HEK293T (cell line): ENCODE measurements around the gene SLC6A19.

Source experiments
- CTCF ChIA-PET: fragments of 350-600 bp; formaldehyde crosslinking; extraction: SDS; loops from one replicate; lab custom pipeline; 2021; ENCODE audit warnings: antibody characterized with exemption, inconsistent platforms; lab: Yijun Ruan, JAX
- POLR2A ChIA-PET: fragments of 350-600 bp; formaldehyde crosslinking; extraction: SDS; loops from one replicate; lab custom pipeline; 2020; ENCODE audit warnings: antibody characterized with exemption, inconsistent platforms; lab: Yijun Ruan, JAX
- DNase-seq: peaks from one replicate; pipeline ENCODE4 v3.0.0; 2012; ENCODE audit warnings: mixed read lengths; ENCODE audit errors: extremely low spot score
- ARNT ChIP-seq: fragments of 450-650 bp; IDR thresholded peaks from 2 replicates; pipeline ENCODE4 v1.6.1; 2017; ENCODE audit warnings: mild to moderate bottlenecking
- BHLHE40 ChIP-seq: fragments of 450-650 bp; IDR thresholded peaks from 2 replicates; pipeline ENCODE4 v1.6.1; 2016; ENCODE audit warnings: mild to moderate bottlenecking, moderate library complexity, borderline replicate concordance
- CTBP1 ChIP-seq: fragments of 450-650 bp; IDR thresholded peaks from 2 replicates; pipeline ENCODE4 v1.6.1; 2016; ENCODE audit warnings: borderline replicate concordance
- ELF4 ChIP-seq: fragments of 450-650 bp; IDR thresholded peaks from 2 replicates; pipeline ENCODE4 v1.6.1; 2017; ENCODE audit warnings: antibody characterized with exemption
- FOXA1 ChIP-seq: fragments of 450-650 bp; IDR thresholded peaks from 2 replicates; pipeline ENCODE4 v1.6.1; 2016; ENCODE audit warnings: mild to moderate bottlenecking
- FOXK2 ChIP-seq: fragments of 450-650 bp; IDR thresholded peaks from 2 replicates; pipeline ENCODE4 v1.6.1; 2016; ENCODE audit warnings: mild to moderate bottlenecking
- FOXM1 ChIP-seq: fragments of 450-650 bp; IDR thresholded peaks from 2 replicates; pipeline ENCODE4 v1.6.1; 2017; ENCODE audit warnings: mild to moderate bottlenecking, borderline replicate concordance
- HDGF ChIP-seq: fragments of 450-650 bp; IDR thresholded peaks from 2 replicates; pipeline ENCODE4 v1.6.1; 2017; ENCODE audit warnings: antibody characterized with exemption, borderline replicate concordance
- L3MBTL2 ChIP-seq: fragments of 450-650 bp; conservative IDR thresholded peaks from 2 replicates; pipeline ENCODE4 v1.6.1; 2016; ENCODE audit warnings: mild to moderate bottlenecking
- LEF1 ChIP-seq: fragments of 450-650 bp; IDR thresholded peaks from 2 replicates; pipeline ENCODE4 v1.6.1; 2017; ENCODE audit warnings: mild to moderate bottlenecking, borderline replicate concordance
- NFRKB ChIP-seq: fragments of 450-650 bp; IDR thresholded peaks from 2 replicates; pipeline ENCODE4 v1.6.1; 2016; ENCODE audit warnings: mild to moderate bottlenecking, moderate library complexity
- SP1 ChIP-seq: fragments of 450-650 bp; IDR thresholded peaks from 2 replicates; pipeline ENCODE4 v1.6.1; 2017
- SUZ12 ChIP-seq: fragments of 450-650 bp; IDR thresholded peaks from 2 replicates; pipeline ENCODE4 v1.6.1; 2016; ENCODE audit warnings: mild to moderate bottlenecking
- TARDBP ChIP-seq: fragments of 450-650 bp; IDR thresholded peaks from 2 replicates; pipeline ENCODE4 v1.6.1; 2016
- ZNF384 ChIP-seq: fragments of 450-650 bp; IDR thresholded peaks from 2 replicates; pipeline ENCODE4 v1.6.1; 2016
- TF ChIP-seq, protein P1 (sequence below): fragments of 450-650 bp; IDR thresholded peaks from 2 replicates; pipeline ENCODE4 v1.6.1; 2016

Gene SLC6A19

DNA sequence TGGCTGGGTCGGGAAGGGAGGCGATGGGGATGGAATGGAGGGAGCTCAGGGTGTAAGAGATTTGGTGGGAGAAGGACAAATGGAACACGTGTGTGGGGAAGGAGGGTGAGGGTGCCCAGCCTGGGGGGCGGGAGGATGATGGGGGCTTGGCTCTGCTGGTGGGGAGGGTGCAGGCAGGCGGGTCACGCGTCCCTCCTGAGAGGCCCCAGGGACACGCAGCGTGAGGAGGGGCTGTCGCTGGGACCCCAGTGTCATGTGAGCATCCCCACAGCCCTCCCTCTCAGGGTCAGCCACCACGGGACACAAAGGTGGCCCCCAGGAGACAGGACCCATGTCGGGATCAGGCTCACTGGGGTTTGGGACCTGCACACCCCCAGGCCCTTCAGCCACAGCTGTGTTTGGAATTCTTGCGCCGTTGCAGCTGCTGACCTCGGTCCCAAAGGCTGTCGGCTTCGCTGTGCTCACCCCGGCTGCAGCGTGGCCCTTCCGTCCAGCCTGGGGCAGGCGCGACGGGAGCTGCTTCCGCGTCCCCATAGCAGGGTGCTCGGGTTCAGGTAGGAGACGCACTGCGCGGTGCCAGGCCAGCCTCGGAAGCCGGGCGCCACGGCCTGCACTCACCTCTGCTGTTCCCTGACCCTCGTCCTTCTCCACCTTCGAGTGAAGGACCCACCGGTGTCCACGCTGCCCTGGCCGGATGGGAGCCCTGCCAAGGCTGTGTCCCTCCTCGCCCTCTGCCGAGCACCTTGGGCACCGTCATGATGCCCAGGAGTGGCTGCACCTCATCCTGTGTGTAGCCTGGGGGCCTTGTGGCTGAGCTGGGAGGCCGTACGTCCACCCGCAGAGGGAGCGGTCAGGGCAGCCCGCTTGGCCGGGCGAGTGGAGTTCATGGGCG is 5.4 kb downstream of the SLC6A19 start:
- no peak for TF ChIP-seq ELF4
- no peak for TF ChIP-seq LEF1
- TF ChIP-seq FOXK2, result no peak
- TF ChIP-seq FOXM1, result no peak
- no peak for TF ChIP-seq HDGF
- no peak for TF ChIP-seq NFRKB
- TF ChIP-seq SP1, result no peak
- no peak for TF ChIP-seq BHLHE40
- no peak for TF ChIP-seq SUZ12
- TF ChIP-seq ZNF384, result no peak
- no peak for TF ChIP-seq L3MBTL2
- no peak for TF ChIP-seq ARNT
- no peak for TF ChIP-seq TARDBP
- TF ChIP-seq CTBP1, result no peak
- TF ChIP-seq, protein P1, sequence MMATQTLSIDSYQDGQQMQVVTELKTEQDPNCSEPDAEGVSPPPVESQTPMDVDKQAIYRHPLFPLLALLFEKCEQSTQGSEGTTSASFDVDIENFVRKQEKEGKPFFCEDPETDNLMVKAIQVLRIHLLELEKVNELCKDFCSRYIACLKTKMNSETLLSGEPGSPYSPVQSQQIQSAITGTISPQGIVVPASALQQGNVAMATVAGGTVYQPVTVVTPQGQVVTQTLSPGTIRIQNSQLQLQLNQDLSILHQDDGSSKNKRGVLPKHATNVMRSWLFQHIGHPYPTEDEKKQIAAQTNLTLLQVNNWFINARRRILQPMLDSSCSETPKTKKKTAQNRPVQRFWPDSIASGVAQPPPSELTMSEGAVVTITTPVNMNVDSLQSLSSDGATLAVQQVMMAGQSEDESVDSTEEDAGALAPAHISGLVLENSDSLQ, result no peak
- no peak for TF ChIP-seq FOXA1
- ChIA-PET POLR2A (no interaction called here), CTCF (interaction anchor here (1.0 kb wide), 1 partner anchor 33 kb away, joined by 4 read pairs; no protein-coding TSS in a partner anchor)
- DNase-seq, result no peak

DNA sequence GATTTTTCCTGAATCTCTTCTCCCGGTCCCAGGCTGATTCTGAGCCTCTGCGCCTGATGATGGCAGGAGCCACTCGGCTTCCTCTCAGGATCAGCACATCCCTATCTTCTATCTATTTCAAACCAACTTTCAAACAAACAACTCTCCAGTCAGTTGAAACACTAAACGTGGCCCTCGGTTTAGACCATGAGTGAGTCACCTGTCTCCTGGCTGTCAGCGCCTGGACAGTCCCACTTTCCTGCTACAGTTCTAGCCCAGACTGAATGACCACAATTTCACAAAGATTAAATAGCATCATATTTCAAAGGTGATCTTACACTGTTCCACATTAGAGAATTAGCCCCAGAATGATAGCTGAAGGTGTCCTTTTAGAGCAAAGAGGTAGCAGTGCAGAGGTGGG is 6.2 kb downstream of the SLC6A19 start:
- DNase-seq, result no peak
- TF ChIP-seq CTBP1 (no peak), ZNF384 (no peak), L3MBTL2 (no peak), NFRKB (no peak), ELF4 (no peak), TARDBP (no peak), HDGF (no peak), FOXA1 (no peak), SP1 (no peak), FOXK2 (no peak), SUZ12 (no peak), FOXM1 (no peak), BHLHE40 (no peak), ARNT (no peak), LEF1 (no peak)
- TF ChIP-seq, protein P1, result no peak
- CTCF ChIA-PET, result interaction anchor here (1.0 kb wide), 1 partner anchor 33 kb away, joined by 4 read pairs; no protein-coding TSS in a partner anchor

DNA sequence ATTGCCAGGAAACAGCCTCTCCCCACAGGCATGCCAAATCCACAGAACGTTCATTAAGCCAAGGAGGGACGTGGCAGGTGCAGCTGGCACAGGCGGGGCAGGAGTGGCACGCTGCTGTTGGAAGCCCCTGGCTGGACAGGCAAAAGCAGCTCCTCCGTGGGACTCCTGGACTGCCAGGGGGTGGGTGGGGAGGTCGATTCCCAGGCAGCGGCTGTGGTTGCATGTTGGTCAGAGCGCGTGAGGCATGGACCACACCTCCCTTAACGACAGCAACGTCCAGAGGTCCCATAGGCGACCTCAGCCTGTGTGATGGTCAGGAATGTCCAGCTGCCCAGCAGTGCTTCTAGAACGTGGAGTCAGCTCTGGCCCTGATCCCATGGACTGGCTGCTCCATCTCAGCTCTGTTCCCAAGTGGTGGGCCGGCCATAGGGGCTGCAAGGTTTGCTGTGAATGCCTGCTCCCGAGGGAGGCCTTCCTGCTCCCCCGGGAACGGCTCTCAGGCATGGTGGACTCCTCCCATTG is 6.9 kb downstream of the SLC6A19 start:
- TF ChIP-seq FOXM1, result no peak
- TF ChIP-seq NFRKB, result no peak
- no peak for TF ChIP-seq CTBP1
- TF ChIP-seq HDGF, result no peak
- no peak for TF ChIP-seq L3MBTL2
- no peak for TF ChIP-seq FOXK2
- TF ChIP-seq TARDBP, result no peak
- TF ChIP-seq FOXA1, result no peak
- TF ChIP-seq, protein P1, result no peak
- no peak for TF ChIP-seq SP1
- no peak for TF ChIP-seq LEF1
- no peak for TF ChIP-seq ARNT
- no peak for TF ChIP-seq ZNF384
- TF ChIP-seq SUZ12, result no peak
- no peak for TF ChIP-seq ELF4
- TF ChIP-seq BHLHE40, result no peak
- POLR2A ChIA-PET, result no interaction called here
- no peak for DNase-seq
- CTCF ChIA-PET, result interaction anchor here (1.0 kb wide), 2 partner anchors 35 to 436 kb away, joined by 5 read pairs; no protein-coding TSS in a partner anchor

More for the DNA sequence above, 6.2 kb downstream of the SLC6A19 start:
- POLR2A ChIA-PET, result no interaction called here

DNA sequence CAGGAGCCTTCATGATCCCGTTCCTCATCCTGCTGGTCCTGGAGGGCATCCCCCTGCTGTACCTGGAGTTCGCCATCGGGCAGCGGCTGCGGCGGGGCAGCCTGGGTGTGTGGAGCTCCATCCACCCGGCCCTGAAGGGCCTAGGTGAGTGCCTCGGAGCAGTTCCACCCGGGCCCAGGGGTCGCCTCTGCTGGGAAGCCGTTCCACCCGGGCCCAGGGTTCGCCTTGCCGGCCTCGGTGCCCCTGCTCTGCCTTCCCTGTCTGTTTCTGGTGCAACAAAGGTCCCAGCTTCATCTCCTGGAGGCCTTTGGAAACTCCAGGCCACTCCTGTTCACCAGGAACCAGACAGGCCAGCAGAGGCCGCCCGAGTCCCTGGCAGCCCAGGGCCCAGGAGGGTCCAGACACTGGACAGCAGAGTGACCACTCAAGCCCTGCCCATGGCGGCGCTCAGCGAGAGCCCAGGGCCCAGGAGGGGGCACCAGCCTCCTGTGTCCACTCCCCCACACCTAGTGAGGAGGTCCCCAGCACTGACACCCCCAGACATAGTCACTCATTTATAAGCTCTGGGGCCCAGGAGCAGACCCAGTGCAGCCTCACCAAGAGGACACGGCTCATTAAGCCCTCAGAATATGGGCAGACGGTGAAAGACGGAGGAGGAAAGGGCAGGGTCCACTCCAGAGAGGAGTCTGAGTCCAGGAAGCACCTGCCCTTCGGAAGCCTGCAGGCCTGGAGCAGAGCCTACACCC is 7.5 kb downstream of the SLC6A19 start:
- DNase-seq, result no peak
- no peak for TF ChIP-seq ZNF384
- TF ChIP-seq HDGF, result no peak
- no peak for TF ChIP-seq CTBP1
- TF ChIP-seq ARNT, result no peak
- TF ChIP-seq NFRKB, result no peak
- no peak for TF ChIP-seq SP1
- TF ChIP-seq L3MBTL2, result no peak
- TF ChIP-seq BHLHE40, result no peak
- no peak for TF ChIP-seq TARDBP
- no peak for TF ChIP-seq FOXA1
- TF ChIP-seq SUZ12, result no peak
- no peak for TF ChIP-seq LEF1
- TF ChIP-seq FOXM1, result no peak
- no peak for TF ChIP-seq ELF4
- no peak for TF ChIP-seq FOXK2
- TF ChIP-seq, protein P1, result no peak
- ChIA-PET POLR2A (no interaction called here), CTCF (interaction anchor here (0.6 to 1.0 kb wide), 3 partner anchors 35 to 436 kb away, joined by 3 to 5 read pairs (median 5); no protein-coding TSS in a partner anchor)
